ENCODE results near the gene KCNH1.
"Not testable (repeated sequence)": the region's sequence is repeated elsewhere in the genome, so short reads cannot be mapped to it uniquely, and the experiment has no call there.

The KCNH1 gene

GRCh38 chr1:211099393-211099792, 34.6 kb downstream of the KCNH1 start:
- DNase-seq, result no peak

- DNase-seq, result no peak
Measured at GRCh38 chr1:211095381-211095780, 38.6 kb downstream of the KCNH1 start.

- DNase-seq, result no peak
Measured at GRCh38 chr1:211092955-211093354, 41.0 kb downstream of the KCNH1 start.

- no peak for DNase-seq
Measured at GRCh38 chr1:211091867-211092266, 42.1 kb downstream of the KCNH1 start.

- no peak for DNase-seq
Measured at GRCh38 chr1:211089536-211089935, 44.4 kb downstream of the KCNH1 start.

GRCh38 chr1:211088156-211088555, 45.8 kb downstream of the KCNH1 start:
- DNase-seq, result no peak

- no peak for DNase-seq
Measured at GRCh38 chr1:211082824-211083223, 51.1 kb downstream of the KCNH1 start.

- not testable (repeated sequence) for DNase-seq
Measured at GRCh38 chr1:211081447-211081846, 52.5 kb downstream of the KCNH1 start.

- no peak for DNase-seq
Measured at GRCh38 chr1:211068976-211069375, 65.0 kb downstream of the KCNH1 start.

GRCh38 chr1:211066781-211067384, 67.1 kb downstream of the KCNH1 start:
- DNase-seq, result no peak

- not testable (repeated sequence) for DNase-seq
Measured at GRCh38 chr1:211041838-211042237, 92.1 kb downstream of the KCNH1 start.

GRCh38 chr1:211037095-211037494, 96.9 kb downstream of the KCNH1 start:
- no peak for DNase-seq

GRCh38 chr1:211036381-211037060, 97.4 kb downstream of the KCNH1 start:
- no peak for DNase-seq

- DNase-seq, result no peak
Measured at GRCh38 chr1:211035821-211036380, 98.0 kb downstream of the KCNH1 start.

GRCh38 chr1:211033921-211034525, 99.9 kb downstream of the KCNH1 start:
- no peak for DNase-seq

GRCh38 chr1:211024901-211025300, 109.0 kb downstream of the KCNH1 start:
- DNase-seq, result no peak

- DNase-seq, result no peak
Measured at GRCh38 chr1:211019266-211019665, 114.7 kb downstream of the KCNH1 start.

GRCh38 chr1:211018690-211019089, 115.3 kb downstream of the KCNH1 start:
- no peak for DNase-seq

- DNase-seq, result no peak
Measured at GRCh38 chr1:211017075-211017718, 116.8 kb downstream of the KCNH1 start.

- no peak for DNase-seq
Measured at GRCh38 chr1:211014275-211014674, 119.7 kb downstream of the KCNH1 start.

GRCh38 chr1:211013346-211014240, 120.4 kb downstream of the KCNH1 start:
- no peak for DNase-seq

GRCh38 chr1:211011128-211011527, 122.8 kb downstream of the KCNH1 start:
- DNase-seq, result not testable (repeated sequence)

Measured in inflammatory macrophage (primary cell).